Measurements from ENCODE around the gene HMCN2.

Gene HMCN2

GRCh38 chr9:130347931-130348330, 82.4 kb downstream of the HMCN2 start:
- no peak for DNase-seq

- DNase-seq, result no peak
These were observed 82.8 kb downstream of the HMCN2 start for GRCh38 chr9:130348341-130348740.

GRCh38 chr9:130348881-130349280, 83.3 kb downstream of the HMCN2 start:
- no peak for DNase-seq

- no peak for DNase-seq
These were observed 83.8 kb downstream of the HMCN2 start for GRCh38 chr9:130349398-130349797.

GRCh38 chr9:130351343-130351742, 85.8 kb downstream of the HMCN2 start:
- no peak for DNase-seq

GRCh38 chr9:130352081-130352480, 86.5 kb downstream of the HMCN2 start:
- no peak for DNase-seq

- no peak for DNase-seq
These were observed 87.2 kb downstream of the HMCN2 start for GRCh38 chr9:130352586-130353285.

GRCh38 chr9:130354378-130354777, 88.8 kb downstream of the HMCN2 start:
- no peak for DNase-seq

- DNase-seq, result no peak
These were observed 89.2 kb downstream of the HMCN2 start for GRCh38 chr9:130354806-130355205.

- DNase-seq, result no peak
These were observed 90.5 kb downstream of the HMCN2 start for GRCh38 chr9:130356033-130356432.

GRCh38 chr9:130356877-130357584, 91.5 kb downstream of the HMCN2 start:
- no peak for DNase-seq

GRCh38 chr9:130358928-130359327, 93.4 kb downstream of the HMCN2 start:
- no peak for DNase-seq

- DNase-seq, result no peak
These were observed 94.3 kb downstream of the HMCN2 start for GRCh38 chr9:130359819-130360218.

- no peak for DNase-seq
These were observed 95.1 kb downstream of the HMCN2 start for GRCh38 chr9:130360672-130361071.

- no peak for DNase-seq
These were observed 96.4 kb downstream of the HMCN2 start for GRCh38 chr9:130361873-130362362.

GRCh38 chr9:130362691-130363090, 97.1 kb downstream of the HMCN2 start:
- no peak for DNase-seq

- DNase-seq, result no peak
These were observed 98.3 kb downstream of the HMCN2 start for GRCh38 chr9:130363755-130364404.

GRCh38 chr9:130364619-130365322, 99.2 kb downstream of the HMCN2 start:
- DNase-seq, result no peak

GRCh38 chr9:130365323-130365721, 99.8 kb downstream of the HMCN2 start:
- DNase-seq, result no peak

- no peak for DNase-seq
These were observed 100.5 kb downstream of the HMCN2 start for GRCh38 chr9:130366072-130366471.

- no peak for DNase-seq
These were observed 101.5 kb downstream of the HMCN2 start for GRCh38 chr9:130366888-130367550.

- peak; percentile 12 to 18 for DNase-seq
These were observed 103.1 kb downstream of the HMCN2 start for GRCh38 chr9:130368631-130369103.

- DNase-seq, result no peak
These were observed 104.7 kb downstream of the HMCN2 start for GRCh38 chr9:130370226-130370625.

Data from activated CD4-positive, alpha-beta T cell treated with anti-CD3 and anti-CD28 coated beads for 4 hours (primary cell).